Gastrocnemius medialis (tissue), 4 donors: ENCODE data around the gene TIMP3.

Experiments
- POLR2A ChIP-seq, 2 donors: fragments of 450-650 bp; IDR thresholded peaks; one replicate each; pipeline ENCODE4 v1.6.1; 2017; ENCODE audit warnings: antibody characterized with exemption in 2 of 2, mild to moderate bottlenecking in 2 of 2, moderate library complexity in 2 of 2
- TF ChIP-seq, protein P1 (sequence below), 5 experiments: fragments of 450-650 bp in 3 of 5; fragments of 200-600 bp in 2 of 5; sonication (generic) in 2 of 5; IDR thresholded peaks in 4 of 5; conservative IDR thresholded peaks in 1 of 5; 1 replicate in 4 of 5; 2 replicates in 1 of 5; pipeline ENCODE4 v1.5.1; 2016 to 2019; ENCODE audit warnings: antibody characterized with exemption in 5 of 5, mild to moderate bottlenecking in 3 of 5, moderate library complexity in 3 of 5

DNA sequence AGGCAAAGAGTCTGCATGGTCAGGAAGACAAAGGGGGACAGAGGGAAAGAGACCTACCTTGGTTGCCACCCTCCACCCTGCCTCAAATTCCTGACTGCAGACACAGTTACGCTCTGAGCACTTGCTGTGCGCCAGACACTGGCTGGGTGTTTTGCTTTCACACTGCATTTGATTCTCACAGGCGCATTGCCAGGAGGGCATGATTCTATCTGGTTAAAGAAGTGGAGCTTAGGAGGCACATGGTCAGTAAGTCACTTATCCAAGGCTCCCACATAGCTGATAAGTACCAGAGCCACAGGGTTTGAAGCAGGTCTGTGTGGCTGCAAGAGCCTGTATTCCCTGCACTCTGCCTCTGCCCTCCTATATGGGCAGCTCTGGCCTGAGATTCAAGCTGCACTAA, 103.9 kb downstream of the TIMP3 start:
- TF ChIP-seq, protein P1, sequence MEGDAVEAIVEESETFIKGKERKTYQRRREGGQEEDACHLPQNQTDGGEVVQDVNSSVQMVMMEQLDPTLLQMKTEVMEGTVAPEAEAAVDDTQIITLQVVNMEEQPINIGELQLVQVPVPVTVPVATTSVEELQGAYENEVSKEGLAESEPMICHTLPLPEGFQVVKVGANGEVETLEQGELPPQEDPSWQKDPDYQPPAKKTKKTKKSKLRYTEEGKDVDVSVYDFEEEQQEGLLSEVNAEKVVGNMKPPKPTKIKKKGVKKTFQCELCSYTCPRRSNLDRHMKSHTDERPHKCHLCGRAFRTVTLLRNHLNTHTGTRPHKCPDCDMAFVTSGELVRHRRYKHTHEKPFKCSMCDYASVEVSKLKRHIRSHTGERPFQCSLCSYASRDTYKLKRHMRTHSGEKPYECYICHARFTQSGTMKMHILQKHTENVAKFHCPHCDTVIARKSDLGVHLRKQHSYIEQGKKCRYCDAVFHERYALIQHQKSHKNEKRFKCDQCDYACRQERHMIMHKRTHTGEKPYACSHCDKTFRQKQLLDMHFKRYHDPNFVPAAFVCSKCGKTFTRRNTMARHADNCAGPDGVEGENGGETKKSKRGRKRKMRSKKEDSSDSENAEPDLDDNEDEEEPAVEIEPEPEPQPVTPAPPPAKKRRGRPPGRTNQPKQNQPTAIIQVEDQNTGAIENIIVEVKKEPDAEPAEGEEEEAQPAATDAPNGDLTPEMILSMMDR (IDR thresholded peaks at IDR 0.05 in 4 of 5, conservative IDR thresholded peaks at IDR 0.05 in 1 of 5), result no peak
- TF ChIP-seq POLR2A (IDR thresholded peaks at IDR 0.05), result no peak
